ENCODE measurements around the gene SCN1A.

DNA sequence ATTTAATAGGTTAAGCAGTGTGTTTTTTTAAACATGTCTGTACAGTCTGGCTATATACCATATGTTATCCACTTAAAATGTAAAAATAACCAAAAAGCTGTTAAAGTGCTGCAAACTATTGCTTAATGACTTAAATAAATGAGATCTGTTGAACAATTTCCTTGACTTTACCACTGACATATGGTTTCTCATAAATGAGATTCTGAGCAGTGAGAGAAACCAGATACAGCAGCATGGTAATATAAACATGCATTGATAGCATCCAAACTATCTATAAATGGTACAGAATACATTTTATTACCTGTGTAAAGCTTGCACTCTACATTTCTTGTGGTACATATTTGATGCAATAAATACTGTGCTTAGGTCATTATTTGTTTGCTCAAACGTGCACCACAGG is 138.0 kb downstream of the SCN1A start:
- TF ChIP-seq, protein P1, sequence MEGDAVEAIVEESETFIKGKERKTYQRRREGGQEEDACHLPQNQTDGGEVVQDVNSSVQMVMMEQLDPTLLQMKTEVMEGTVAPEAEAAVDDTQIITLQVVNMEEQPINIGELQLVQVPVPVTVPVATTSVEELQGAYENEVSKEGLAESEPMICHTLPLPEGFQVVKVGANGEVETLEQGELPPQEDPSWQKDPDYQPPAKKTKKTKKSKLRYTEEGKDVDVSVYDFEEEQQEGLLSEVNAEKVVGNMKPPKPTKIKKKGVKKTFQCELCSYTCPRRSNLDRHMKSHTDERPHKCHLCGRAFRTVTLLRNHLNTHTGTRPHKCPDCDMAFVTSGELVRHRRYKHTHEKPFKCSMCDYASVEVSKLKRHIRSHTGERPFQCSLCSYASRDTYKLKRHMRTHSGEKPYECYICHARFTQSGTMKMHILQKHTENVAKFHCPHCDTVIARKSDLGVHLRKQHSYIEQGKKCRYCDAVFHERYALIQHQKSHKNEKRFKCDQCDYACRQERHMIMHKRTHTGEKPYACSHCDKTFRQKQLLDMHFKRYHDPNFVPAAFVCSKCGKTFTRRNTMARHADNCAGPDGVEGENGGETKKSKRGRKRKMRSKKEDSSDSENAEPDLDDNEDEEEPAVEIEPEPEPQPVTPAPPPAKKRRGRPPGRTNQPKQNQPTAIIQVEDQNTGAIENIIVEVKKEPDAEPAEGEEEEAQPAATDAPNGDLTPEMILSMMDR (CRISPR knock-in tag; IDR thresholded peaks at IDR 0.05), result no peak
- TF ChIP-seq CBX2 (IDR thresholded peaks at IDR 0.05; ENCODE audit: low read depth, low read length) (no peak), CBX2 (CRISPR knock-in tag; IDR thresholded peaks at IDR 0.05; ENCODE audit: low read depth) (no peak)
